Osteocyte (in vitro differentiated cells): ENCODE measurements around the gene C1orf50. TPM values are rescaled to one million over a fixed set of nuclear protein-coding genes. Genes with fewer than 3 reads are reported as not detected.
A peak's percentile ranks its signal among the peaks of the same experiment; 100 is the strongest.
"Not testable (repeated sequence)": the region's sequence is repeated elsewhere in the genome, so short reads cannot be mapped to it uniquely, and the experiment has no call there.

ENCODE experiments used
- DNase-seq: peaks from one replicate; pipeline ENCODE4 v3.0.0; 2021; ENCODE audit warnings: mixed read lengths; ENCODE audit not compliant: unreplicated experiment; ENCODE audit errors: extremely low spot score
- H3K27ac Mint-ChIP-seq: one replicate; pipeline ENCODE4 v1.8.0; 2021; ENCODE audit warnings: mild to moderate bottlenecking, mixed read lengths; ENCODE audit not compliant: unreplicated experiment
- H3K27me3 Mint-ChIP-seq: one replicate; pipeline ENCODE4 v1.8.0; 2021; ENCODE audit warnings: mixed read lengths; ENCODE audit not compliant: unreplicated experiment
- H3K36me3 Mint-ChIP-seq: one replicate; pipeline ENCODE4 v1.8.0; 2021; ENCODE audit warnings: mixed read lengths; ENCODE audit not compliant: unreplicated experiment
- H3K4me1 Mint-ChIP-seq: one replicate; pipeline ENCODE4 v1.8.0; 2021; ENCODE audit warnings: mixed read lengths; ENCODE audit not compliant: unreplicated experiment
- H3K4me3 Mint-ChIP-seq: one replicate; pipeline ENCODE4 v1.8.0; 2021; ENCODE audit warnings: mild to moderate bottlenecking, moderate library complexity, mixed read lengths; ENCODE audit not compliant: unreplicated experiment
- H3K9me3 Mint-ChIP-seq: one replicate; pipeline ENCODE4 v1.8.0; 2021; ENCODE audit warnings: mixed read lengths; ENCODE audit not compliant: unreplicated experiment
- CTCF ChIP-seq: fragments of 200-600 bp; sonication (generic); IDR thresholded peaks from 2 replicates; pipeline ENCODE4 v1.5.0; 2021; ENCODE audit warnings: antibody characterized with exemption, mild to moderate bottlenecking, moderate library complexity
- total RNA-seq: library from RNA; stranded (reverse); gene quantifications from 2 replicates; pipeline ENCODE4 v1.2.1, GENCODE V29; 2021

Gene C1orf50
- total RNA-seq, 1 donor from 2014 or later: 5.6 TPM

- Mint-ChIP-seq H3K27me3 (no peaks in the 10 kb centered on the region), H3K4me1 (no peaks in the 10 kb centered on the region), H3K27ac (no peak overlapping the region), H3K4me3 (no peak overlapping the region), H3K9me3 (no peaks in the 10 kb centered on the region), H3K36me3 (peaks cover 43% of the 10 kb centered on the region)
- no peak for DNase-seq
- no peak for TF ChIP-seq CTCF
These were observed 40.1 kb downstream of the C1orf50 start for GRCh38 chr1:42807056-42807668.

- Mint-ChIP-seq H3K4me1 (peaks cover 25% of the 10 kb centered on the region), H3K36me3 (peaks cover 15% of the 10 kb centered on the region)
- H3K9me3 Mint-ChIP-seq, H3K27me3 Mint-ChIP-seq, H3K27ac Mint-ChIP-seq, DNase-seq, H3K4me3 Mint-ChIP-seq: not testable (repeated sequence)
These were observed 47.8 kb downstream of the C1orf50 start for GRCh38 chr1:42814815-42815214.

GRCh38 chr1:42815941-42816584 is 49.0 kb downstream of the C1orf50 start:
- peaks cover 11% of the 10 kb centered on the region for H3K36me3 Mint-ChIP-seq
- TF ChIP-seq CTCF: no peak
- peak overlapping the region; percentile 88 for H3K27ac Mint-ChIP-seq
- no peaks in the 10 kb centered on the region for H3K27me3 Mint-ChIP-seq
- H3K4me3 Mint-ChIP-seq: peak overlapping the region; percentile 84
- no peaks in the 10 kb centered on the region for H3K9me3 Mint-ChIP-seq
- peaks cover 29% of the 10 kb centered on the region for H3K4me1 Mint-ChIP-seq
- DNase-seq: no peak

GRCh38 chr1:42816585-42817439 is 49.8 kb downstream of the C1orf50 start, which contains the start of the genes ERMAP and SVBP:
ERMAP (plus strand) TSS chr1:42817122; CDS start chr1:42830449, 13,327 bp downstream.
SVBP (minus strand) TSS chr1:42817397; CDS start chr1:42816544, 853 bp downstream.
- no peaks in the 10 kb centered on the region for H3K27me3 Mint-ChIP-seq
- H3K4me3 Mint-ChIP-seq: peak within 1 kb of the TSS; percentile 84
- peaks cover 9% of the 10 kb centered on the region for H3K36me3 Mint-ChIP-seq
- H3K27ac Mint-ChIP-seq: peak within 1 kb of the TSS; percentile 88
- H3K4me1 Mint-ChIP-seq: peaks cover 29% of the 10 kb centered on the region
- H3K9me3 Mint-ChIP-seq: no peaks in the 10 kb centered on the region
- TF ChIP-seq CTCF: no peak
- DNase-seq: peak; percentile 98

- Mint-ChIP-seq H3K4me3 (peak overlapping the region; percentile 76), H3K9me3 (no peaks in the 10 kb centered on the region), H3K27me3 (no peaks in the 10 kb centered on the region), H3K36me3 (peaks cover 9% of the 10 kb centered on the region), H3K27ac (peak overlapping the region; percentile 28), H3K4me1 (peaks cover 32% of the 10 kb centered on the region)
- no peak for DNase-seq
- no peak for TF ChIP-seq CTCF
These were observed 50.4 kb downstream of the C1orf50 start for GRCh38 chr1:42817440-42817767.
